Heart left ventricle (tissue), 13 donors: Measurements from ENCODE around the gene USH1G.

Experiments used
- POLR2A ChIP-seq, 2 donors: fragments of 450-650 bp; IDR thresholded peaks; one replicate each; pipeline ENCODE4 v1.6.1; 2017; ENCODE audit warnings: antibody characterized with exemption in 2 of 2, mild to moderate bottlenecking in 2 of 2, moderate library complexity in 2 of 2
- TF ChIP-seq, protein P1 (sequence below), 12 donors: fragments of 200-600 bp; sonication (generic) in 4 of 12; IDR thresholded peaks; one replicate each; pipeline versions ENCODE4 v1.5.0 to v1.8.0; 2018 to 2022; ENCODE audit warnings: antibody characterized with exemption in 12 of 12, mild to moderate bottlenecking in 5 of 12
- donor health status: ischemic (EF 13 %, LVEDD 7.1; RV severe dilation, severe dysfunction).
- donor health status: DM: no; HTN: yes; CAD: no.
- donor health status: DM: no; HTN: no; CAD: no.
- donor health status: ischemic (EF 25% LVEDD 6.9; RV normal size, moderate dysfunction).
- donor health status: ischemic (EF 25% LVEDD 5.7; RV mildly dilated, moderate dysfunction).
- donor health status: ischemic (EF 35%, LVEDD 5.7; RV mildly dilated, moderate dysfunction).
- donor health status: nonischemic (EF 11% LVEDD 7.7; RV severe dilation, severe dysfunction).
- donor health status: DM: yes; HTN: yes; CAD: no.
- donor health status: PGD.
- donor health status: ischemic (EF 29% LVEDD 5.4; RV normal size, mild dysfunction).
- donor health status: nonischemic (EF 23%, LVEDD 6.1; RV moderate dilation, normal function).

GRCh38 chr17:74924250-74924948 lies 1.3 kb upstream of the USH1G start, which contains the start of gene OTOP2:
- TF ChIP-seq, protein P1, sequence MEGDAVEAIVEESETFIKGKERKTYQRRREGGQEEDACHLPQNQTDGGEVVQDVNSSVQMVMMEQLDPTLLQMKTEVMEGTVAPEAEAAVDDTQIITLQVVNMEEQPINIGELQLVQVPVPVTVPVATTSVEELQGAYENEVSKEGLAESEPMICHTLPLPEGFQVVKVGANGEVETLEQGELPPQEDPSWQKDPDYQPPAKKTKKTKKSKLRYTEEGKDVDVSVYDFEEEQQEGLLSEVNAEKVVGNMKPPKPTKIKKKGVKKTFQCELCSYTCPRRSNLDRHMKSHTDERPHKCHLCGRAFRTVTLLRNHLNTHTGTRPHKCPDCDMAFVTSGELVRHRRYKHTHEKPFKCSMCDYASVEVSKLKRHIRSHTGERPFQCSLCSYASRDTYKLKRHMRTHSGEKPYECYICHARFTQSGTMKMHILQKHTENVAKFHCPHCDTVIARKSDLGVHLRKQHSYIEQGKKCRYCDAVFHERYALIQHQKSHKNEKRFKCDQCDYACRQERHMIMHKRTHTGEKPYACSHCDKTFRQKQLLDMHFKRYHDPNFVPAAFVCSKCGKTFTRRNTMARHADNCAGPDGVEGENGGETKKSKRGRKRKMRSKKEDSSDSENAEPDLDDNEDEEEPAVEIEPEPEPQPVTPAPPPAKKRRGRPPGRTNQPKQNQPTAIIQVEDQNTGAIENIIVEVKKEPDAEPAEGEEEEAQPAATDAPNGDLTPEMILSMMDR (IDR thresholded peaks at IDR 0.05) = no peak
- TF ChIP-seq POLR2A (IDR thresholded peaks at IDR 0.05) = no peak
